ENCODE data around the gene LCN15. TPM values are rescaled to one million over a fixed set of nuclear protein-coding genes. Genes with fewer than 3 reads are reported as not detected.

The LCN15 gene
- total RNA-seq, 2 experiments from 2014 or later: not detected

DNA sequence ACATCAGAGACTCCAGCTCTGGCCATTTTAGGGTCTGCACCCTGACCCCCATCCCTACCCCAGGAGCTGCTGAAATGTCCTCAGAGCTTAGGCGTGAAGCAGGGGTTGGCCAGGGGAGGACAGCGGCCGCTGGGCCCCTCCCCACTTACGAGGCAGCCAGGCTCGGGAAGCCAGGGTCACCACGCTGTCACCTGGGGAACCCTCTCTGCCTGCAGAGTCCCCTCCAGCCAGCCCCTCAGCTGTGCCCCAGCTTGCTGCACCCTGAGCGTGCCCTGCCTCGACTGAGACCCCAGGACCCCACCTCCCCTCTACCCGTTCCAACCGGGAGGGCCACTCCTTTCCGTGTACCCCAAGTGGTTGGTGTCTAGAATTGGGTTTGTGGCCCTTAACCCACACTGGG, 24.2 kb downstream of the LCN15 start:
- Mint-ChIP-seq H3K36me3 (ENCODE audit: low read depth) (no peaks in the 10 kb centered on the region), H3K27ac (no peak overlapping the region), H3K4me1 (ENCODE audit: low read depth) (peaks cover 21% of the 10 kb centered on the region), H3K27me3 (no peaks in the 10 kb centered on the region), H3K9me3 (no peaks in the 10 kb centered on the region), H3K4me3 (no peak overlapping the region)
- DNase-seq (no peak), ATAC-seq (no peak)
- POLR2A ChIA-PET: interaction anchor here (2.9 kb wide), 1 partner anchor 12 kb away, joined by 35 read pairs; no protein-coding TSS in a partner anchor
- CTCF ChIA-PET: interaction anchor here (1.2 kb wide), 1 partner anchor 11 kb away, joined by 4 read pairs; no protein-coding TSS in a partner anchor
- TF ChIP-seq, protein P1, sequence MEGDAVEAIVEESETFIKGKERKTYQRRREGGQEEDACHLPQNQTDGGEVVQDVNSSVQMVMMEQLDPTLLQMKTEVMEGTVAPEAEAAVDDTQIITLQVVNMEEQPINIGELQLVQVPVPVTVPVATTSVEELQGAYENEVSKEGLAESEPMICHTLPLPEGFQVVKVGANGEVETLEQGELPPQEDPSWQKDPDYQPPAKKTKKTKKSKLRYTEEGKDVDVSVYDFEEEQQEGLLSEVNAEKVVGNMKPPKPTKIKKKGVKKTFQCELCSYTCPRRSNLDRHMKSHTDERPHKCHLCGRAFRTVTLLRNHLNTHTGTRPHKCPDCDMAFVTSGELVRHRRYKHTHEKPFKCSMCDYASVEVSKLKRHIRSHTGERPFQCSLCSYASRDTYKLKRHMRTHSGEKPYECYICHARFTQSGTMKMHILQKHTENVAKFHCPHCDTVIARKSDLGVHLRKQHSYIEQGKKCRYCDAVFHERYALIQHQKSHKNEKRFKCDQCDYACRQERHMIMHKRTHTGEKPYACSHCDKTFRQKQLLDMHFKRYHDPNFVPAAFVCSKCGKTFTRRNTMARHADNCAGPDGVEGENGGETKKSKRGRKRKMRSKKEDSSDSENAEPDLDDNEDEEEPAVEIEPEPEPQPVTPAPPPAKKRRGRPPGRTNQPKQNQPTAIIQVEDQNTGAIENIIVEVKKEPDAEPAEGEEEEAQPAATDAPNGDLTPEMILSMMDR (IDR thresholded peaks at IDR 0.05): no peak
- intact Hi-C loops (cut with micrococcal nuclease): loop anchor here (10.0 kb wide), 1 partner anchor 65 kb away; the partner anchor contains the start of gene RABL6

DNA sequence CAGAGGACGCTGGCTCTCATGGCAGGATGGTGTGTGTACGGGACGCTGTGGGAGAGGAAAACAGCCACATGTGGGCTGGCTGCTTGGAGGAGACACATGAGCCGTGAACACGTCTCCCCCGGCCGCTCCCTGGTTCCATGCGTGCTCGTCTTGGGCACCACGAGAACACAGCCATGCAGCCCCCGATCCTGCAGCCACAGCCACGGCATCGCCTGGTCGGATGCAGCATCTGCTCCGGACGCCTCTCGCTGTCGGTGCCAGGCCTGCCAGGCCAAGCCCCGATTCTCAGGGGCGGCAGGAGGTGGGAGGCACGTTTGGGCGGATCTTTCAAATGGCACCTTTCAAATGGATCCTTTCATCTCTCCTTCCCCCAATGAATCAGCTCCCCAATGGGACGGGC, 24.8 kb downstream of the LCN15 start:
- ATAC-seq: no peak
- peaks cover 25% of the 10 kb centered on the region for H3K4me1 Mint-ChIP-seq (ENCODE audit: low read depth)
- TF ChIP-seq, protein P1 (IDR thresholded peaks at IDR 0.05): no peak
- no peak overlapping the region for H3K27ac Mint-ChIP-seq
- no peaks in the 10 kb centered on the region for H3K9me3 Mint-ChIP-seq
- H3K36me3 Mint-ChIP-seq (ENCODE audit: low read depth): no peaks in the 10 kb centered on the region
- intact Hi-C loops (cut with micrococcal nuclease): no loop called here
- H3K4me3 Mint-ChIP-seq: no peak overlapping the region
- DNase-seq: no peak
- no peaks in the 10 kb centered on the region for H3K27me3 Mint-ChIP-seq
- ChIA-PET CTCF (interaction anchor here (1.2 kb wide), 1 partner anchor 10 kb away, joined by 4 read pairs; no protein-coding TSS in a partner anchor), POLR2A (interaction anchor here (2.9 kb wide), 1 partner anchor 11 kb away, joined by 35 read pairs; no protein-coding TSS in a partner anchor)

DNA sequence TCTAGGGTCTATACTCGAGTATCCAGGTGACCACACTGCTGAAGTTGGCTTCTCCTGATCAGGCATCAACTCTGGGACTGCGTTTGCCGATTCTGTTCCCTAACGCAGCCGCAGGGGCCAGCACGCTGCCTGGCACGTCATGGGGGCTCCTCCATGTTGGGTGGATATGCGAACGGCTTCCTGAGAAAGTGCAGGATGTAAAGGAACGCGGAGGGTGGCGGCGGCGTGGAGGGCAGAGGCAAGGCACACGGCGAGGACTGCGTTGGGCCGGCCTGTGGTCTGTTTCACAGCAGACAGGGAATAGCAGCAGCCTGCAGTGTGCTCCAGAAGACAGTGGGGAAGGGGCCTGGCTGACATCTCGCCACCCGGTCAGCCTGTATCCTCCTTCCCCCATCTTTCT, 25.4 kb downstream of the LCN15 start:
- no peak overlapping the region for H3K4me3 Mint-ChIP-seq
- CTCF ChIA-PET: interaction anchor here (1.7 kb wide), 1 partner anchor 12 kb away, joined by 7 read pairs; no protein-coding TSS in a partner anchor
- peaks cover 30% of the 10 kb centered on the region for H3K4me1 Mint-ChIP-seq (ENCODE audit: low read depth)
- no peaks in the 10 kb centered on the region for H3K36me3 Mint-ChIP-seq (ENCODE audit: low read depth)
- intact Hi-C loops (cut with micrococcal nuclease): no loop called here
- DNase-seq (no peak), ATAC-seq (no peak)
- POLR2A ChIA-PET: interaction anchor here (1.7 kb wide), 1 partner anchor 11 kb away, joined by 11 read pairs; no protein-coding TSS in a partner anchor
- H3K9me3 Mint-ChIP-seq: no peaks in the 10 kb centered on the region
- H3K27ac Mint-ChIP-seq: no peak overlapping the region
- TF ChIP-seq, protein P1 (IDR thresholded peaks at IDR 0.05): no peak
- no peaks in the 10 kb centered on the region for H3K27me3 Mint-ChIP-seq

DNA sequence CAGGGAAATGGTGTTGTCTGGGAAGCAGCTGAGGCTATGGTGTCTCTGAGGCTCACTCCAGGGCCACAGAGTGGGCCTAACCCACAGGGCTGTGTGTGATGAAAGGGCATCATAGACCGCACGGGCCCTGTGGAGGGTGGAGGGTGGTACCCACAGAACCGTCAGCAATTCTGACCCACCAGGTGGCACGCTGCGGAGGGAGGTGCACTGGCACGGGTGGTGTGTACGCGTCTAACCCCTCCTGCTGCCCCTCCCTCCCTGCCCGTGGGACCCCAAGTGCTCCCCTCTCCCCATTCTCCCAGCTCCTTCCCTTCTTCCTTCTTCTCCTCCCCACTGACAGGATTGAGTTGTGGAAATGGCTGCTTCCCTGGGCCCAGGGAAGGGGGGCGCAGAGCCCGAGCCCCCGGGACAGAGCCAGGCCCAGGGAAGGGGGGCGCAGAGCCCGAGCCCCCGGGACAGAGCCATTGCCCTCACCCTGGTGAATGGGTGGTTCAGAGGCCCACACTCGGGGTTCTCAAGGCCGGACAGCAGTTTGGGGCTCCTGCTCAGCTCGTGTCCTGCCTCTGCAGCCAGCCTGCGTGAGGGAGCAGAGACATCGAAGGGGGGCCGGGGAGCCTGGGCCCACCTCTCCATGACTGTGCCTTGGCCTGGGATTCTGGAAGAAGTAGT, 28.4 kb downstream of the LCN15 start:
- ChIA-PET POLR2A (interaction anchor here (2.7 kb wide), 1 partner anchor 8 kb away, joined by 12 read pairs; no protein-coding TSS in a partner anchor), CTCF (interaction anchor here (0.9 kb wide), 1 partner anchor 64 kb away, joined by 3 read pairs; no protein-coding TSS in a partner anchor)
- Mint-ChIP-seq H3K4me1 (ENCODE audit: low read depth) (peaks cover 32% of the 10 kb centered on the region), H3K36me3 (ENCODE audit: low read depth) (no peaks in the 10 kb centered on the region), H3K9me3 (no peaks in the 10 kb centered on the region), H3K4me3 (no peak overlapping the region), H3K27ac (no peak overlapping the region), H3K27me3 (no peaks in the 10 kb centered on the region)
- no peak for DNase-seq
- TF ChIP-seq, protein P1 (IDR thresholded peaks at IDR 0.05): no peak
- intact Hi-C loops (cut with micrococcal nuclease): no loop called here
- ATAC-seq: no peak
